Vagina (tissue), 2 donors: Measurements from ENCODE around the gene EFCAB6. TPM values are rescaled to one million over a fixed set of nuclear protein-coding genes. Genes with fewer than 3 reads are reported as not detected.

Experiments
- DNase-seq, 2 donors: peaks; one replicate each; pipeline ENCODE4 v3.0.0-alpha.2; 2017; ENCODE audit errors: extremely low spot score in 2 of 2
- H3K27ac ChIP-seq: fragments of 200-600 bp; sonication (generic); one replicate; pipeline ENCODE4 v1.5.1; 2019
- H3K27me3 ChIP-seq: fragments of 200-600 bp; sonication (generic); one replicate; pipeline ENCODE4 v1.5.1; 2019
- H3K36me3 ChIP-seq, 2 donors: fragments of 200-600 bp; sonication (generic); one replicate each; pipeline ENCODE4 v1.5.1; 2017 to 2019
- H3K4me1 ChIP-seq: fragments of 200-600 bp; sonication (generic); one replicate; pipeline ENCODE4 v1.5.1; 2019
- H3K4me3 ChIP-seq, 2 donors: fragments of 200-600 bp; sonication (generic); 1 replicate in 1 of 2; 2 replicates in 1 of 2; pipeline ENCODE4 v1.5.1; 2016 to 2019
- H3K9me3 ChIP-seq: fragments of 200-600 bp; sonication (generic); one replicate; pipeline ENCODE4 v1.5.1; 2019
- POLR2A ChIP-seq, 2 donors: fragments of 450-650 bp; IDR thresholded peaks; one replicate each; pipeline ENCODE4 v1.6.1; 2017; ENCODE audit warnings: antibody characterized with exemption in 2 of 2, mild to moderate bottlenecking in 2 of 2, moderate library complexity in 2 of 2
- POLR2AphosphoS5 ChIP-seq, 2 donors: sonication (generic); formaldehyde crosslinking; IDR thresholded peaks; one replicate each; pipeline ENCODE4 v1.9.0; 2017; ENCODE audit warnings: antibody characterized with exemption in 2 of 2, mild to moderate bottlenecking in 2 of 2, low read depth in 1 of 2; ENCODE audit not compliant: insufficient read depth in 1 of 2
- intact Hi-C: fragments of 100-400 bp; cut with DNase I; formaldehyde crosslinking; loops from one replicate; pipeline ENCODE4 v1.15.1; 2023
- total RNA-seq: library from RNA; depleted of rRNA; stranded (reverse); fragments of >200 nt; gene quantifications from one replicate; pipeline ENCODE4 v1.2.3, GENCODE V29; 2016
- TF ChIP-seq, protein P1 (sequence below), 3 experiments: fragments of 450-650 bp in 2 of 3; fragments of 200-600 bp in 1 of 3; sonication (generic) in 1 of 3; IDR thresholded peaks; one replicate each; pipeline ENCODE4 v1.5.1; 2017 to 2019; ENCODE audit warnings: antibody characterized with exemption in 3 of 3, mild to moderate bottlenecking in 2 of 3, moderate library complexity in 2 of 3

The EFCAB6 gene
- total RNA-seq, 1 donor from 2014 or later = 1.7 TPM

GRCh38 chr22:43512279-43512678 lies 299.8 kb downstream of the EFCAB6 start:
- intact Hi-C loops = no loop called here
- no peak for TF ChIP-seq POLR2AphosphoS5 (IDR thresholded peaks at IDR 0.05; ENCODE audit: insufficient read depth in 1 of 2, low read depth in 1 of 2)
- TF ChIP-seq, protein P1, sequence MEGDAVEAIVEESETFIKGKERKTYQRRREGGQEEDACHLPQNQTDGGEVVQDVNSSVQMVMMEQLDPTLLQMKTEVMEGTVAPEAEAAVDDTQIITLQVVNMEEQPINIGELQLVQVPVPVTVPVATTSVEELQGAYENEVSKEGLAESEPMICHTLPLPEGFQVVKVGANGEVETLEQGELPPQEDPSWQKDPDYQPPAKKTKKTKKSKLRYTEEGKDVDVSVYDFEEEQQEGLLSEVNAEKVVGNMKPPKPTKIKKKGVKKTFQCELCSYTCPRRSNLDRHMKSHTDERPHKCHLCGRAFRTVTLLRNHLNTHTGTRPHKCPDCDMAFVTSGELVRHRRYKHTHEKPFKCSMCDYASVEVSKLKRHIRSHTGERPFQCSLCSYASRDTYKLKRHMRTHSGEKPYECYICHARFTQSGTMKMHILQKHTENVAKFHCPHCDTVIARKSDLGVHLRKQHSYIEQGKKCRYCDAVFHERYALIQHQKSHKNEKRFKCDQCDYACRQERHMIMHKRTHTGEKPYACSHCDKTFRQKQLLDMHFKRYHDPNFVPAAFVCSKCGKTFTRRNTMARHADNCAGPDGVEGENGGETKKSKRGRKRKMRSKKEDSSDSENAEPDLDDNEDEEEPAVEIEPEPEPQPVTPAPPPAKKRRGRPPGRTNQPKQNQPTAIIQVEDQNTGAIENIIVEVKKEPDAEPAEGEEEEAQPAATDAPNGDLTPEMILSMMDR (IDR thresholded peaks at IDR 0.05) = no peak
- TF ChIP-seq POLR2A (IDR thresholded peaks at IDR 0.05) = no peak

GRCh38 chr22:43511276-43511910 lies 300.7 kb downstream of the EFCAB6 start:
- Histone ChIP-seq H3K27me3 (no peaks in the 10 kb centered on the region), H3K4me1 (no peaks in the 10 kb centered on the region), H3K36me3 (no peaks in the 10 kb centered on the region), H3K4me3 (no peak overlapping the region), H3K27ac (no peak overlapping the region), H3K9me3 (no peaks in the 10 kb centered on the region)
- TF ChIP-seq, protein P1 (IDR thresholded peaks at IDR 0.05) = no peak
- TF ChIP-seq POLR2A (IDR thresholded peaks at IDR 0.05) = no peak
- TF ChIP-seq POLR2AphosphoS5 (IDR thresholded peaks at IDR 0.05; ENCODE audit: insufficient read depth in 1 of 2, low read depth in 1 of 2) = no peak
- no peak for DNase-seq
- intact Hi-C loops = no loop called here

More at GRCh38 chr22:43512279-43512678, 299.8 kb downstream of the EFCAB6 start:
- Histone ChIP-seq H3K36me3 (no peaks in the 10 kb centered on the region), H3K9me3 (no peaks in the 10 kb centered on the region), H3K27ac (no peak overlapping the region), H3K27me3 (no peaks in the 10 kb centered on the region), H3K4me1 (no peaks in the 10 kb centered on the region), H3K4me3 (no peak overlapping the region)
- DNase-seq = no peak

DNA sequence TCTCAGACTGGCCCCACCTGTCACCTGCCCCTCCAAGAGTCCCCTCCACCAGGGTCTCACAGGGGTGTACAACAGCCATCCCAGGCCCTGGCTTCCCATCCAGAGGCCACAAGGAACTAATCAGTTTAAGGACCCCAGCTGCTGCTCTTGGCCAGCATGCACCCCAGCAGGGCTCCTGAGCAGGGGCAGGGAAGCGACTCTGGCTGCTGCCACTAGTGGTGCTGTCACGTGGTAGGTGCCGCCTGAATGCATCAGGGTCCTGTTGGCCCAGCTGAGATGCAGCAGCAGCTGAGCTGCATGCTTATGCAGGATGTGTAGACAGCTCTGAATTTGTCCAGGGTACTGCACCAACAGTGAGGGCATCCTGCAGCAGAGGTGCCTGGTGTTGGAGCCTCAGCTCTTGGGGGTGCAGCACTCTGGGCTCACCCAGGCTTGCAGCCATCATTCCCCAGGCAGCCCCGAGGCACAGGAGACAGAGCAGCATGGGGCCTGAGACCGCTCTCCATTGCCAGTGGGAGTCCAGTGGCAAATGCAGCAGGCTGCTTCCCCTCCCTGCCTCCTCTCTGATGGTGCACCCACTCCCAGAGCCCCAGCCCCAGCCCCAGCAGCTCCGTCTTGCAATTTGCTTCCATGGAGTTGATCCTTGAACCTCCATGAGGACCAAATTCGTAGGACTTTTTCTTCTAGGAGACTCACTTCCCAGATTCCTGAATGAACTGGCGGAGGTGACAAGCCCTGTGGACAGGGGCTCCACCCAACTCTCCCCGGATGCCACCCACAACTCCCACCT lies 301.6 kb downstream of the EFCAB6 start:
- Histone ChIP-seq H3K4me1 (no peaks in the 10 kb centered on the region), H3K27me3 (no peaks in the 10 kb centered on the region), H3K27ac (no peak overlapping the region), H3K9me3 (no peaks in the 10 kb centered on the region), H3K36me3 (no peaks in the 10 kb centered on the region), H3K4me3 (no peak overlapping the region)
- intact Hi-C loops = no loop called here
- DNase-seq = no peak
- TF ChIP-seq POLR2A (IDR thresholded peaks at IDR 0.05) = no peak
- TF ChIP-seq POLR2AphosphoS5 (IDR thresholded peaks at IDR 0.05; ENCODE audit: insufficient read depth in 1 of 2, low read depth in 1 of 2) = no peak
- TF ChIP-seq, protein P1 (IDR thresholded peaks at IDR 0.05) = no peak

DNA sequence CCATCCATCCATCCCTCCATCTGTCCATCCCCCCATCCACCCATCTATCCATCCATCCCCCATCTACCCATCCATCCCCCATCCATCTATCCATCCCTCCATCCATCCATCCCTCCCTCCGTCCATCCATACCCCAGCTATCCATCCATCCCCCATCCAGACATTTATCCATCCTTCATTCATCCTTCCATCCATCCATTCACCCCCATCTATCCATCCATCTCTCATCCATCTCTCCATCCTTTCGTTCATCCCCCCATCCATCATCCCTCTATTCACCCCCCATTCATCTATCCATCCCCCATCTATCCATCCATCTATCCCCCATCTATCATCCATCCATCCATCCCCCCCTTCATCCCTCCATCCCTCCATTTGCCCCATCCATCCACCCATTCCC lies 302.8 kb downstream of the EFCAB6 start:
- intact Hi-C loops = no loop called here
- no peak overlapping the region for H3K4me3 ChIP-seq

More for the DNA sequence above, 302.8 kb downstream of the EFCAB6 start:
- Histone ChIP-seq H3K27ac (no peak overlapping the region), H3K36me3 (no peaks in the 10 kb centered on the region), H3K27me3 (no peaks in the 10 kb centered on the region), H3K4me1 (no peaks in the 10 kb centered on the region), H3K9me3 (no peaks in the 10 kb centered on the region)
- TF ChIP-seq, protein P1 (IDR thresholded peaks at IDR 0.05) = no peak
- TF ChIP-seq POLR2AphosphoS5 (IDR thresholded peaks at IDR 0.05; ENCODE audit: insufficient read depth in 1 of 2, low read depth in 1 of 2) = no peak
- no peak for TF ChIP-seq POLR2A (IDR thresholded peaks at IDR 0.05)
- no peak for DNase-seq
